DND-41 (cell line): ENCODE measurements around the gene NTNG2.

Source experiments
- CTCF ChIP-seq: IDR thresholded peaks from 2 replicates; pipeline ENCODE4 v1.5.1; 2012; ENCODE audit warnings: borderline replicate concordance, low read length, moderate library complexity, mild to moderate bottlenecking; ENCODE audit not compliant: poor library complexity, severe bottlenecking; ENCODE audit errors: extremely low read depth
- EZH2 ChIP-seq: IDR thresholded peaks from 3 replicates; pipeline ENCODE4 v1.6.1; 2012; ENCODE audit warnings: borderline replicate concordance, low read depth, mild to moderate bottlenecking, moderate library complexity, low read length, inconsistent platforms; ENCODE audit not compliant: severe bottlenecking

DNA sequence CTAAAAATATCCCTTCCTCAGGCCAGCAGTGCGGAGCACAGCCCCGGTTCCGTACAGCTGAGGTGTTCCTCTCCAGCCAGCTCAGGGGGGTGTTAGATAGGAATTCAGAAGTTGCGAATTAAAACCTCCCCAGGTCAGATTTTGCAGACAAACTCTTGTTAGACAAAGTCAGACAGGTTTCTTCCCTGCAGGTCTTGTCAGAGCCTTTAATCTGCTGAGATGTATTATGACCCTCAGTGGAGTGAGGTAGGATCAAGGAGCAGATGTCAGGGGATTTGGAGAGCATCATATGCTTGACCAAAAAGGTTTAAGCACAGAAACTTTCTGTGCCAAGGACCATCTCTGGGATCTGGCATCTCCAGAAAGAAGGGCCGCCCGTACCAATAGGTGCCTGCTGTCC is 60.1 kb downstream of the NTNG2 start:
- TF ChIP-seq CTCF, result no peak
- no peak for TF ChIP-seq EZH2
